Keratinocyte (primary cell): ENCODE results near the gene ZNF524. TPM values are rescaled to one million over a fixed set of nuclear protein-coding genes. Genes with fewer than 3 reads are reported as not detected.

Source experiments
- DNase-seq: peaks from one replicate; pipeline ENCODE4 v3.0.0-alpha.2; 2011; ENCODE audit warnings: low read depth, missing footprints, low spot score
- FAIRE-seq: peaks from 2 replicates; lab custom pipeline; 2011; peaks lifted over from hg19 to GRCh38; lab: Jason Lieb, UNC
- H2AFZ ChIP-seq: 2 replicates; pipeline ENCODE4 v1.6.0; 2012; ENCODE audit warnings: low read length, control low read depth, inconsistent platforms; ENCODE audit not compliant: control insufficient read depth
- H3K27ac ChIP-seq: 2 replicates; pipeline ENCODE4 v1.5.1; 2011; ENCODE audit warnings: low read length; ENCODE audit not compliant: control insufficient read depth, insufficient read depth
- H3K27me3 ChIP-seq: 3 replicates; pipeline ENCODE4 v1.6.0; 2011; ENCODE audit warnings: low read length; ENCODE audit not compliant: control insufficient read depth, insufficient read depth; ENCODE audit errors: extremely low read depth
- H3K36me3 ChIP-seq, 2 experiments: 2 replicates in 1 of 2; 3 replicates in 1 of 2; pipeline ENCODE4 v1.5.1; 2011; ENCODE audit warnings: low read length in 2 of 2, mild to moderate bottlenecking in 1 of 2; ENCODE audit not compliant: control insufficient read depth in 2 of 2, insufficient read depth in 2 of 2; ENCODE audit errors: extremely low read depth in 1 of 2
- H3K4me1 ChIP-seq: 3 replicates; pipeline ENCODE4 v1.5.1; 2011; ENCODE audit warnings: low read length; ENCODE audit not compliant: control insufficient read depth, insufficient read depth; ENCODE audit errors: extremely low read depth
- H3K4me2 ChIP-seq: 3 replicates; pipeline ENCODE4 v1.6.0; 2011; ENCODE audit warnings: low read depth, low read length; ENCODE audit not compliant: control insufficient read depth, insufficient read depth; ENCODE audit errors: extremely low read depth
- H3K4me3 ChIP-seq, 3 experiments: fragments of 200-600 bp in 1 of 3; sonication (generic) in 1 of 3; 2 replicates in 2 of 3; 3 replicates in 1 of 3; pipeline ENCODE4 v1.5.1; 2011 to 2016; ENCODE audit warnings: low read length in 3 of 3, mild to moderate bottlenecking in 3 of 3, control low read depth in 2 of 3, inconsistent platforms in 1 of 3, low read depth in 1 of 3, mixed read lengths in 1 of 3, mixed run types in 1 of 3, moderate library complexity in 1 of 3; ENCODE audit not compliant: control insufficient read depth in 2 of 3, insufficient read depth in 2 of 3; ENCODE audit errors: extremely low read depth in 1 of 3
- H3K79me2 ChIP-seq: 2 replicates; pipeline ENCODE4 v1.6.0; 2012; ENCODE audit warnings: low read length; ENCODE audit not compliant: control insufficient read depth, insufficient read depth
- H3K9ac ChIP-seq: 3 replicates; pipeline ENCODE4 v1.6.0; 2011; ENCODE audit warnings: low read length; ENCODE audit not compliant: control insufficient read depth, insufficient read depth; ENCODE audit errors: extremely low read depth
- H3K9me1 ChIP-seq: 3 replicates; pipeline ENCODE4 v1.6.0; 2011; ENCODE audit warnings: low read length; ENCODE audit not compliant: control insufficient read depth, insufficient read depth; ENCODE audit errors: extremely low read depth
- H3K9me3 ChIP-seq: 2 replicates; pipeline ENCODE4 v1.5.1; 2012; ENCODE audit warnings: low read depth, low read length; ENCODE audit not compliant: control insufficient read depth
- H4K20me1 ChIP-seq: 3 replicates; pipeline ENCODE4 v1.6.0; 2011; ENCODE audit warnings: low read length; ENCODE audit not compliant: control insufficient read depth, insufficient read depth; ENCODE audit errors: extremely low read depth
- CTCF ChIP-seq, 3 experiments: IDR thresholded peaks in 1 of 3; conservative IDR thresholded peaks in 1 of 3; optimal IDR thresholded peaks in 1 of 3; 2 replicates in 2 of 3; 3 replicates in 1 of 3; pipeline versions ENCODE3 to v1.5.1; 2011; ENCODE audit warnings: low read length in 3 of 3, mild to moderate bottlenecking in 3 of 3, moderate library complexity in 2 of 3, control low read depth in 1 of 3, inconsistent platforms in 1 of 3; ENCODE audit not compliant: insufficient read depth in 2 of 3; ENCODE audit errors: extremely low read depth in 1 of 3
- EZH2 ChIP-seq: IDR thresholded peaks from one replicate; pipeline ENCODE4 v1.6.1; 2012; ENCODE audit warnings: inconsistent platforms, mild to moderate bottlenecking, low read length, moderate library complexity
- dilution Hi-C: fragments of 300-500 bp; cut with MboI; formaldehyde crosslinking; loops from one replicate; pipeline ENCODE4 v1.7.0; 2020; ENCODE audit warnings: low sequenced_read_pairs; ENCODE audit not compliant: extremely low pct_ligation_motif_present
- polyA plus RNA-seq, 5 experiments: library from polyadenylated mRNA; depleted of rRNA in 3 of 5; stranded (reverse) in 3 of 5; stranded (forward) in 1 of 5; unstranded in 1 of 5; fragments of >200 nt; gene quantifications; 1 replicate in 1 of 5; 2 replicates in 3 of 5; 3 replicates in 1 of 5; pipeline versions ENCODE4 v1.2.1 to v1.2.3, GENCODE V29; 2011 to 2012; ENCODE audit warnings: missing spikeins in 2 of 5, low read depth in 1 of 5, low replicate concordance in 1 of 5

The ZNF524 gene
- polyA plus RNA-seq, 1 donor (not counting 4 experiments of a cell fraction or from before 2014, with no cell fraction given), result 2.6 TPM

- H3K9me1 ChIP-seq, result no peaks in the 10 kb centered on the region
- no peaks in the 10 kb centered on the region for H3K9me3 ChIP-seq
- peaks cover 7% of the 10 kb centered on the region for H3K4me1 ChIP-seq
- H3K79me2 ChIP-seq, result no peaks in the 10 kb centered on the region
- no peak for FAIRE-seq
- TF ChIP-seq EZH2, result no peak
- no peak for TF ChIP-seq CTCF (optimal IDR thresholded peaks at IDR 0.05 in 1 of 3, IDR thresholded peaks at IDR 0.05 in 1 of 3, conservative IDR thresholded peaks at IDR 0.05 in 1 of 3; ENCODE audit: extremely low read depth in 1 of 3, insufficient read depth in 2 of 3, low read length in 3 of 3)
- no peaks in the 10 kb centered on the region for H3K27me3 ChIP-seq
- H2AFZ ChIP-seq, result no peak overlapping the region
- no peak overlapping the region for H3K27ac ChIP-seq
- no peak overlapping the region for H3K4me3 ChIP-seq
- no peak for DNase-seq
- no peak overlapping the region for H3K9ac ChIP-seq
- peaks cover 5 to 13% of the 10 kb centered on the region in 2 experiments for H3K36me3 ChIP-seq
- no peaks in the 10 kb centered on the region for H4K20me1 ChIP-seq
- H3K4me2 ChIP-seq, result no peak overlapping the region
- dilution Hi-C loops, result no loop called here
Measured at GRCh38 chr19:55596304-55596703, 3.8 kb upstream of the ZNF524 start.

- Histone ChIP-seq H3K9me3 (no peaks in the 10 kb centered on the region), H2AFZ (no peak overlapping the region), H3K4me1 (peaks cover 9% of the 10 kb centered on the region), H3K27me3 (no peaks in the 10 kb centered on the region), H3K36me3 (peaks cover 5 to 8% of the 10 kb centered on the region in 2 experiments), H4K20me1 (no peaks in the 10 kb centered on the region), H3K27ac (no peak overlapping the region), H3K4me3 (no peak overlapping the region), H3K9me1 (no peaks in the 10 kb centered on the region), H3K9ac (no peak overlapping the region), H3K79me2 (no peaks in the 10 kb centered on the region), H3K4me2 (no peak overlapping the region)
- no peak for FAIRE-seq
- DNase-seq, result no peak
- dilution Hi-C loops, result no loop called here
- TF ChIP-seq CTCF (optimal IDR thresholded peaks at IDR 0.05 in 1 of 3, IDR thresholded peaks at IDR 0.05 in 1 of 3, conservative IDR thresholded peaks at IDR 0.05 in 1 of 3; ENCODE audit: extremely low read depth in 1 of 3, insufficient read depth in 2 of 3, low read length in 3 of 3) (no peak), EZH2 (no peak)
Measured at GRCh38 chr19:55597501-55597921, 2.6 kb upstream of the ZNF524 start.
